ENCODE measurements around the gene APOL6.

- TF ChIP-seq, protein P1, sequence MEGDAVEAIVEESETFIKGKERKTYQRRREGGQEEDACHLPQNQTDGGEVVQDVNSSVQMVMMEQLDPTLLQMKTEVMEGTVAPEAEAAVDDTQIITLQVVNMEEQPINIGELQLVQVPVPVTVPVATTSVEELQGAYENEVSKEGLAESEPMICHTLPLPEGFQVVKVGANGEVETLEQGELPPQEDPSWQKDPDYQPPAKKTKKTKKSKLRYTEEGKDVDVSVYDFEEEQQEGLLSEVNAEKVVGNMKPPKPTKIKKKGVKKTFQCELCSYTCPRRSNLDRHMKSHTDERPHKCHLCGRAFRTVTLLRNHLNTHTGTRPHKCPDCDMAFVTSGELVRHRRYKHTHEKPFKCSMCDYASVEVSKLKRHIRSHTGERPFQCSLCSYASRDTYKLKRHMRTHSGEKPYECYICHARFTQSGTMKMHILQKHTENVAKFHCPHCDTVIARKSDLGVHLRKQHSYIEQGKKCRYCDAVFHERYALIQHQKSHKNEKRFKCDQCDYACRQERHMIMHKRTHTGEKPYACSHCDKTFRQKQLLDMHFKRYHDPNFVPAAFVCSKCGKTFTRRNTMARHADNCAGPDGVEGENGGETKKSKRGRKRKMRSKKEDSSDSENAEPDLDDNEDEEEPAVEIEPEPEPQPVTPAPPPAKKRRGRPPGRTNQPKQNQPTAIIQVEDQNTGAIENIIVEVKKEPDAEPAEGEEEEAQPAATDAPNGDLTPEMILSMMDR (conservative IDR thresholded peaks at IDR 0.05 in 1 of 2, IDR thresholded peaks at IDR 0.05 in 1 of 2; ENCODE audit: low read depth in 1 of 2, low read length in 2 of 2), result no peak
- TF ChIP-seq EZH2 (IDR thresholded peaks at IDR 0.05; ENCODE audit: low read length, missing control alignments), result no peak
Measured at GRCh38 chr22:35712672-35713071, 64.4 kb downstream of the APOL6 start.

Data from fibroblast of lung (primary cell).